ENCODE data around the gene SLC6A1.

DNA sequence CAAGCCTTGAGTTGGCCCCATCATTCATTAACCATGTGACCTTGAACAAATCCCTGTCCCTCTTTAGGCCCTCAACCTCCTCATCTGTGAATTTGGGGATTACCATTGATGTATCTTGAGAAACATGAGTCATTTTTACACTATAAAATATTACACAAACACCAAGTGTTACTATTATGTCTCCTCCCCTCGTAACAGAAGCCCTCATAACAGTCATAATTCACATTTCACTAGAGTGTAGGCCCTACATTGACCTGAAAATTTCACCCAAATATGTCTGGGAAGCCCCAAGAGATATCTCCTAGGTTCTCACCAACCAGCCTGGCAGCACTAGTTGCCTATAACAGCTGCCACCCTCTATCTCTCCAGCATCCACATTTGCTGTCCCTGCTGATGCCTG is 15.8 kb upstream of the SLC6A1 start:
- TF ChIP-seq, protein P1, sequence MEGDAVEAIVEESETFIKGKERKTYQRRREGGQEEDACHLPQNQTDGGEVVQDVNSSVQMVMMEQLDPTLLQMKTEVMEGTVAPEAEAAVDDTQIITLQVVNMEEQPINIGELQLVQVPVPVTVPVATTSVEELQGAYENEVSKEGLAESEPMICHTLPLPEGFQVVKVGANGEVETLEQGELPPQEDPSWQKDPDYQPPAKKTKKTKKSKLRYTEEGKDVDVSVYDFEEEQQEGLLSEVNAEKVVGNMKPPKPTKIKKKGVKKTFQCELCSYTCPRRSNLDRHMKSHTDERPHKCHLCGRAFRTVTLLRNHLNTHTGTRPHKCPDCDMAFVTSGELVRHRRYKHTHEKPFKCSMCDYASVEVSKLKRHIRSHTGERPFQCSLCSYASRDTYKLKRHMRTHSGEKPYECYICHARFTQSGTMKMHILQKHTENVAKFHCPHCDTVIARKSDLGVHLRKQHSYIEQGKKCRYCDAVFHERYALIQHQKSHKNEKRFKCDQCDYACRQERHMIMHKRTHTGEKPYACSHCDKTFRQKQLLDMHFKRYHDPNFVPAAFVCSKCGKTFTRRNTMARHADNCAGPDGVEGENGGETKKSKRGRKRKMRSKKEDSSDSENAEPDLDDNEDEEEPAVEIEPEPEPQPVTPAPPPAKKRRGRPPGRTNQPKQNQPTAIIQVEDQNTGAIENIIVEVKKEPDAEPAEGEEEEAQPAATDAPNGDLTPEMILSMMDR (IDR thresholded peaks at IDR 0.05; ENCODE audit: low read depth, low read length, missing input control), result no peak
- TF ChIP-seq RAD21 (IDR thresholded peaks at IDR 0.05) (no peak), RXRA (IDR thresholded peaks at IDR 0.05) (no peak), GABPA (IDR thresholded peaks at IDR 0.05 in 1 of 2, conservative IDR thresholded peaks at IDR 0.05 in 1 of 2) (no peak)

Data from liver (tissue), 3 donors.